Activated naive CD4-positive, alpha-beta T cell treated with anti-CD3 and anti-CD28 coated beads, Interleukin-2, amount 50 U/mL, for 72 hours (primary cell): Measurements from ENCODE around the gene EXO1. TPM values are rescaled to one million over a fixed set of nuclear protein-coding genes. Genes with fewer than 3 reads are reported as not detected.

ENCODE experiments used
- ATAC-seq, 2 donors: fragments of 150-1000 bp; cut with Tn5 transposase; 2 replicates each; pipeline ENCODE4 v1.10.0; 2021; ENCODE audit warnings: mild to moderate bottlenecking in 2 of 2, moderate library complexity in 2 of 2
- DNase-seq, 2 donors: peaks; one replicate each; pipeline ENCODE4 v3.0.0; 2021 to 2022; ENCODE audit warnings: low spot score in 2 of 2
- H3K27ac Mint-ChIP-seq, 2 donors: one replicate each; pipeline ENCODE4 v1.8.0; 2022; ENCODE audit warnings: mild to moderate bottlenecking in 2 of 2, mixed read lengths in 2 of 2
- H3K36me3 Mint-ChIP-seq, 2 donors: one replicate each; pipeline ENCODE4 v1.8.0; 2022; ENCODE audit warnings: mixed read lengths in 2 of 2
- H3K9me3 Mint-ChIP-seq, 2 donors: one replicate each; pipeline ENCODE4 v1.8.0; 2022; ENCODE audit warnings: mixed read lengths in 2 of 2
- total RNA-seq, 2 donors: library from RNA; stranded (reverse); gene quantifications; one replicate each; pipeline ENCODE4 v1.2.3, GENCODE V29; 2022

EXO1 gene
- total RNA-seq, 2 donors from 2014 or later, result 49.3 to 69.1 TPM

DNA sequence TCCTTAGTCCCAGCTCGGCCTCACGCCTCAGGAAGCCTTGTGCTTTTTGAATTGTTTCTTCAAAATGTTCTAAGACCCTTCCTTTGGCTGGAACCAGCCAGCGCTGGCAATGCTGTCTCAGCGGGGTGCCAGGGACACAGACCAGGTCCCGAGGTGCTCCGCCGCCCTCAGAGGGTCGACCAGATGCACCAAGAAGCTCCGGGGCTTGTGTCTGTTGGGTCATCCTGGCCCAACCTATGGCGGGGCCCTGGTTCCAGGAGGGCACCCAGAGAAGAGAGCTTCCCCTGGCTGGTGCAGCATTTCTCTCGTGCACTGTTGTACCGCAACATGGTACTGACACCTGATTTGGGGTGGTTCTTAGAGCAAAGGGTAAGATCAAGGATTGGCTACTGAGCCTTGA, 69.5 kb downstream of the EXO1 start:
- peaks cover 0 to 5% of the 10 kb centered on the region in 2 donors for H3K36me3 Mint-ChIP-seq
- DNase-seq (no peak), ATAC-seq (no peak)
- H3K9me3 Mint-ChIP-seq, result no peaks in the 10 kb centered on the region
- H3K27ac Mint-ChIP-seq, result no peak overlapping the region

DNA sequence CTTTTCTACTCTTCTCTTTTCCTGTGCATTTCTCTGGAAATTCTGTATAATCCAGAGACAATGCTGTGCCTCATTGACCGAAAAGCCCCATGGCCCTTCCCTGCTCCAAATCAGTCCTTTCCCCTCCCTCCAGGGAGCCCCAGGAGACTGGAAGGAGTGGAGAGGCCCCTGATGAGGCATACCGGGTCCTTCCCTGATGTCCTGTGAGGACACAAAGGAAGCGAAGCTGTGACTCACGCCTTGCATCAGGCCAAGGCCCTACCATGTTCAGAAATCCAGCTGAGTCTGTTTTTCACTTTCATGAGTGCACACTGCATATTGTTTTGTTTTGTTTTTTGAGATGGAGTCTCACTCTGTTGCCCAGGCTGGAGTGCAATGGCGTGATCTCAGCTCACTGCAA, 70.9 kb downstream of the EXO1 start:
- no peak for ATAC-seq
- peaks cover 0 to 5% of the 10 kb centered on the region in 2 donors for H3K36me3 Mint-ChIP-seq

DNA sequence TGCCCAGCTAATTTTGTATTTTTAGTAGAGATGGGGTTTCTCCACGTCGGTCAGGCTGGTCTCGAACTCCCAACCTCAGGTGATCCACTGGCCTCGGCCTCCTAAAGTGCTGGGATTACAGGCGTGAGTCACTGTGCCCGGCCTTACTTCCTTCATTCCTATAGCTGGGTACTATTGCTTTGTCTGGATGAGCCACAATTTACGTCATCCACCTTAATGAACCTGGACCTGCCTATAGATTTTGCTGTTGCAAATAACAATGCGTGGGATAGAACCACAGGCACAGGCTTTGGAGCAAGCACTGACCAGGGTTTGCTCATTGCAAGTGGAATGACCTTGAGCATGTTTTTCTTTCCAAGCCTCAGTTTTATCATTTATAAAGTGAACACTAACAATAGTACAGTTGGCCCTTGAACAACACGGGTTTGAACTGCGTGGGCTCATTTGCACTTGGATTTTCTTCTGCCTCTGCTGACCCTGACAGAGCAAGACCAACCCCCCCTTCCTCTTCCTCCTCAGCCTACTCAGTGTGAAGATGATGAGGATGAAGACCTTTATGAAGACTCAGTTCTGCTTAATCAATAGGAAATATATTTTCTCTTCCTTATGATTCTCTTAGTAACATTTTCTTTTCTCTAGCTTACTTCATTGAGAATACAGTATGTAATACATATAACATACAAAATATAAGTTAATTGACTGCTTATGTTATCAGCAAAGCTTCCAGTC, 76.2 kb downstream of the EXO1 start:
- DNase-seq (no peak), ATAC-seq (no peak)
- H3K27ac Mint-ChIP-seq, result no peak overlapping the region
- H3K36me3 Mint-ChIP-seq, result no peaks in the 10 kb centered on the region
- no peaks in the 10 kb centered on the region for H3K9me3 Mint-ChIP-seq

More for the DNA sequence above, 70.9 kb downstream of the EXO1 start:
- no peaks in the 10 kb centered on the region for H3K9me3 Mint-ChIP-seq
- H3K27ac Mint-ChIP-seq, result no peak overlapping the region
- no peak for DNase-seq

DNA sequence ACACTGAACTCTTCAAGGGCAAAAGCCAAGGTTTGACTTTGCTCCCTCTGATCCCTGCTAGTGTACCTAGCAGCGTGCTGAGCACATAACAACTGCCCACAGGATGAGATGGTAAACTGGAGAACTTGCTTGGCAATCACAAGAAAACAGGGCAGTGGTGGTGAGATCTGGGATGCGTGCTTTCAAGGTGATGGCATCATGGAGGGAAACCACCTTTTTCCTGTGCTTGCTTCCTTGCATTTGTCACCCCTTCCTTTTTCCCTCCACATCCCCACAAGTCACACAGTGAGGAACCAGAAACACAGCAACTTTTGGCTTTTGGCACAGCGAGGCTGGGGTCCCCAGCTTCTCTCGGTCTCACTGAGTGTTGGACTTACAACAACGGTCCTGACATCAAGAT, 78.1 kb downstream of the EXO1 start:
- no peaks in the 10 kb centered on the region for H3K36me3 Mint-ChIP-seq
- ATAC-seq (no peak), DNase-seq (no peak)
- H3K9me3 Mint-ChIP-seq, result no peaks in the 10 kb centered on the region
- no peak overlapping the region for H3K27ac Mint-ChIP-seq

DNA sequence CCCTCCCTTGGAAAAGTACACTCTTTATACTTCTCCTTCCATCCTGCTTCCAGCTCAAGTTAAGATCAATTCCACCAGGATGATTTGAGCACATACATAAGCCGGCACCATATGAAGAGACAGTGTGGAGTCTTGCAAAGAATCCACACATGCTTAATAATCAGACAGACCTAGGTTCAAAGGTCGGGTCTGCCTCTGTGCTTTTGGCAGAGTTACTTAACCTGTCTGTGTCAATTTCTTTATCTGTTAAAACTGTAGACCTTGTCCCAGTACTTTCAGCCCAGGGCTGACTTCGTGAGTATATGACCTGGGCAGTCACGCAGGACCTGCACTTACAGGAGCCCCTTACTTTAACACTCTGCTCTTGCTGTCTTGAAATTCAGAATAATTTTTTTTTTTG, 79.3 kb downstream of the EXO1 start:
- ATAC-seq (no peak), DNase-seq (no peak)
- Mint-ChIP-seq H3K9me3 (no peaks in the 10 kb centered on the region), H3K36me3 (no peaks in the 10 kb centered on the region), H3K27ac (no peak overlapping the region)

DNA sequence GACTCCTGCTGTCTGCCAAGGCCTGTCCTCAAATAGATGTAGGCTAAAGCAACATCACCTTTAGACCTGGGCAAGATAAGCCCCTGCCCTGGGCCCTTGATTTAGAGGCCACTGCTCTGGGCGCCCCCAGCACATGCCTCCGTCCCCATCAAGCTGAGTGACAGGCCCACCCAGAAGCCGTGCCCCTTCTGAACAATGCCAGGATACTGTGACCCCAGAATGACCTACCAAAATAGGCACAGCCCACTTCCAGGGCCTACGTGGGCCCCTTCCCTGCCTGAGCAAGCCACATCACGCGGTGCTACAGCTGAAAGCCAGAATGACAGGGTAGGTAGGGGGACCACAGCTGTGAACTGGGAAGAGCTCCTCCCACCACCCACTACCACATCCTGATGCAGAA, 84.8 kb downstream of the EXO1 start:
- no peak overlapping the region for H3K27ac Mint-ChIP-seq
- no peaks in the 10 kb centered on the region for H3K9me3 Mint-ChIP-seq
- DNase-seq (no peak), ATAC-seq (no peak)
- no peaks in the 10 kb centered on the region for H3K36me3 Mint-ChIP-seq

DNA sequence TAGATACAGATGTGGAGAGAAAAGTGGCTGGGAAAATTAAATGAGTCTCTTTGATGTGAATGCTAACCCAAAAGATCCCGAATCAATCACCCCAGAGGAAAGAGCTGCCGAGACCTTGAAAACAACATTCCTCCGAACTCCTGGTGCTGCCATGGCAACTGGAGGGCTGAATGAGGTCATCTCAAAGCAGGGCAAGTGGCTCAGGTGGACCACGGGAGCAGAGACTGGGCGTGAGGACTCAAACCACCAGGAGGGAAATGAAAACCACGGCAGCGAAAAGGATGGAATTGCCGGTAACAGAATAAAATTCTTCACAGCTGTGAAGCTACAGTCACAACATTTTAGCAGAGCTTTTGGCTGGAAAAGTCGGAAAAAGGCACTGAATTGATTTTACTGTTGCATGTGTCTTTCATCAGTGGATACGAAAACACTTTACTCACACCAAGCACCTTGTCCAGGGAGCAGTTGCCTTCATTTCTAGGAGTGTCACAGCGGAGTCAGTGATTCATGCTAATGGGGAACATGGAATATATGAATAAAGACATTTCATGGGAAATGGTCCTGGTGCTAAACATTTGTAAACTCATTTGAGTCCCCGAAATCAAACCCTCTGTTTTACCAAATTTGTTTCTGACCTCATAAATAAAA, 86.3 kb downstream of the EXO1 start:
- Mint-ChIP-seq H3K9me3 (peaks cover 0 to 4% of the 10 kb centered on the region in 2 donors), H3K27ac (no peak overlapping the region), H3K36me3 (no peaks in the 10 kb centered on the region)
- no peak for ATAC-seq
- DNase-seq, result no peak

DNA sequence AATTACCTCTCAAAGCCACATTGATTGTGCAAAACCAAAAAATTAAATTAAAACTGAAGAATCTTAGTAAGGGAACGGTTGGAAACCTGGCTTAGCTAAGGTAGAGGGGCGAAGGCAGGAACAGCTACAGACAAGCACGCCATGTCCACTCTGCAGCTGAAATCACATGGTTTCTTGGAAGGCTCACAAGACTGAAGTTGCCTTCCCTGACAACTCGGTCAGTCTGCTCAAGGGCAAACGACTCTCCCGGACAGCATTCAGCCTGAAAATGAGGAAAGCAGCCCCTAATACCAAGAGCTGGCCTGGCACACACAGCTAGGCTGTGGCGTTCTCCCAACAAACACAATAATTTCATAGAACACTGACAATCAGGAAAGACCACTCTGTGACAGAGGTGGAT, 86.9 kb downstream of the EXO1 start:
- H3K36me3 Mint-ChIP-seq, result no peaks in the 10 kb centered on the region
- H3K27ac Mint-ChIP-seq, result no peak overlapping the region
- no peak for DNase-seq
- peaks cover 0 to 4% of the 10 kb centered on the region in 2 donors for H3K9me3 Mint-ChIP-seq
- no peak for ATAC-seq

Other genes with a start within 250 kb of the EXO1 start
- 10 to 100 TPM; 13.1 to 16.2 TPM for gene CHML, start 207.8 kb upstream of the EXO1 start, total RNA-seq
- 10 to 100 TPM in 1 of 2 donors, 1 to 10 TPM in 1; 8.2 to 13.6 TPM for gene OPN3, start 207.8 kb upstream of the EXO1 start, total RNA-seq
- gene WDR64, start 195.9 kb upstream of the EXO1 start, total RNA-seq, result not detected
- gene BECN2, start 109.6 kb downstream of the EXO1 start, total RNA-seq, result not detected
- not detected for gene MAP1LC3C, start 150.9 kb downstream of the EXO1 start, total RNA-seq